Measurements from ENCODE around the gene UFD1.

UFD1 gene

GRCh38 chr22:19470010-19470409 lies 9.0 kb downstream of the UFD1 start:
- no peak for DNase-seq (ENCODE audit: low read depth)

GRCh38 chr22:19469421-19469820 lies 9.6 kb downstream of the UFD1 start:
- no peak for DNase-seq (ENCODE audit: low read depth)

GRCh38 chr22:19467912-19468311 lies 11.1 kb downstream of the UFD1 start:
- DNase-seq (ENCODE audit: low read depth): no peak

- no peak for DNase-seq (ENCODE audit: low read depth)
Observed at GRCh38 chr22:19466848-19467752, 11.9 kb downstream of the UFD1 start.

GRCh38 chr22:19466126-19466716 lies 12.8 kb downstream of the UFD1 start:
- no peak for DNase-seq (ENCODE audit: low read depth)

- DNase-seq (ENCODE audit: low read depth): no peak
Observed at GRCh38 chr22:19464975-19465374, 14.0 kb downstream of the UFD1 start.

- no peak for DNase-seq (ENCODE audit: low read depth)
Observed at GRCh38 chr22:19464546-19464945, 14.4 kb downstream of the UFD1 start.

GRCh38 chr22:19463491-19464469 lies 15.2 kb downstream of the UFD1 start:
- DNase-seq (ENCODE audit: low read depth): no peak

- no peak for DNase-seq (ENCODE audit: low read depth)
Observed at GRCh38 chr22:19463008-19463407, 16.0 kb downstream of the UFD1 start.

- DNase-seq (ENCODE audit: low read depth): no peak
Observed at GRCh38 chr22:19461506-19461905, 17.5 kb downstream of the UFD1 start.

GRCh38 chr22:19460036-19460435 lies 19.0 kb downstream of the UFD1 start:
- no peak for DNase-seq (ENCODE audit: low read depth)

GRCh38 chr22:19457828-19458428 lies 21.1 kb downstream of the UFD1 start:
- no peak for DNase-seq (ENCODE audit: low read depth)

GRCh38 chr22:19456541-19456940 lies 22.5 kb downstream of the UFD1 start:
- DNase-seq (ENCODE audit: low read depth): no peak

GRCh38 chr22:19455585-19456370 lies 23.2 kb downstream of the UFD1 start:
- DNase-seq (ENCODE audit: low read depth): no peak

- no peak for DNase-seq (ENCODE audit: low read depth)
Observed at GRCh38 chr22:19455033-19455432, 24.0 kb downstream of the UFD1 start.

- no peak for DNase-seq (ENCODE audit: low read depth)
Observed at GRCh38 chr22:19454156-19454555, 24.8 kb downstream of the UFD1 start.

GRCh38 chr22:19453718-19454117 lies 25.3 kb downstream of the UFD1 start:
- no peak for DNase-seq (ENCODE audit: low read depth)

- no peak for DNase-seq (ENCODE audit: low read depth)
Observed at GRCh38 chr22:19451570-19451969, 27.4 kb downstream of the UFD1 start.

- no peak for DNase-seq (ENCODE audit: low read depth)
Observed at GRCh38 chr22:19450363-19451175, 28.4 kb downstream of the UFD1 start.

GRCh38 chr22:19449422-19449767 lies 29.6 kb downstream of the UFD1 start:
- no peak for DNase-seq (ENCODE audit: low read depth)

Data from activated T-cell treated with anti-CD3 and anti-CD28 coated beads for 24 hours (primary cell).